Measurements from ENCODE around the gene KIAA1143.

KIAA1143 gene

GRCh38 chr3:44761424-44762169, at the start of gene KIAA1143, which contains the start of gene KIF15:
KIAA1143 (minus strand) TSS chr3:44761619; CDS start chr3:44761602, 17 bp downstream.
KIF15 (plus strand) TSS chr3:44761794; CDS start chr3:44761866, 72 bp downstream.
- peak; percentile 94 to 95 for DNase-seq (ENCODE audit: low read depth in 2 of 2)

DNA sequence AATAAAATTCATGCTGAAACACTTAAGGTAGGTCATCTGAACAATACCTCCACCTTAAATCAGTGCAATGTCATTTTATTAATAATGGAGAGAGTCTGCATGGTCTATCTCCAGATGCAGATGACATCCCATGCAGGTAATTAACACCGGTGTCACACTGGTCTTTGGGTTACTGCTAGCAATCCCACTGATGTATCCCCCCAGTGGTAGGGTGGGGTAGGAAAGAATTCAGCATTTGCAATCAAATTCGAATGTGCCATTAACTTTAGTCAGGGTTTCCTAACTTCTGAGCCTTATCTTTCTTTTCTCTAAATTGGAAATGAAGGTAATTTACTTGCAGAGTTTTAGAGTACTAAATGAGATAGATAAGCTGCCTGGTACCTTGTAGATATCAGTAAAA, 44.5 kb upstream of the KIAA1143 start:
- DNase-seq (ENCODE audit: low read depth in 2 of 2), result no peak

GRCh38 chr3:44803298-44803697, 41.9 kb upstream of the KIAA1143 start:
- no peak for DNase-seq (ENCODE audit: low read depth in 2 of 2)

- DNase-seq (ENCODE audit: low read depth in 2 of 2), result no peak
Measured at GRCh38 chr3:44802011-44802410, 40.6 kb upstream of the KIAA1143 start.

GRCh38 chr3:44795197-44795596, 33.8 kb upstream of the KIAA1143 start:
- DNase-seq (ENCODE audit: low read depth in 2 of 2), result no peak

DNA sequence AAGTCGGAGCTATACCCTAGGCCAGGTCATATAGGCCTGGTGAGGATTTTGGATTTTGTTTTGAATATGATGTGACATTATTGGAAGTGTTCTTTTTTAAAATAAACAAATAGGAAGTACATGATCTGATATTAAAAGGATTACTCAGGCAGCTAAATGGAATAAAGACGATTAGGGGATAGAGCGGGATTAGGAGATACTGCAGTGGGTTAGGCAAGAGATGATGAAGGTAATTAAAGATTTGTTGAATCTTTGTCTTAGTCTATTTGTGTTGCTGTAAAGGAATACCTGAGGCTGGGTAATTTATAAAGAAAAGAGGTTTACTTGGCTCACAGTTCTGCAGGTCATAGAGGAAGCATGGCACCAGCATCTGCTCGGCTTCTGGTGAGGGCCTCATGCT, 21.5 kb upstream of the KIAA1143 start:
- DNase-seq (ENCODE audit: low read depth in 2 of 2), result no peak

- DNase-seq (ENCODE audit: low read depth in 2 of 2), result no peak
Measured at GRCh38 chr3:44772099-44772442, 10.7 kb upstream of the KIAA1143 start.

DNA sequence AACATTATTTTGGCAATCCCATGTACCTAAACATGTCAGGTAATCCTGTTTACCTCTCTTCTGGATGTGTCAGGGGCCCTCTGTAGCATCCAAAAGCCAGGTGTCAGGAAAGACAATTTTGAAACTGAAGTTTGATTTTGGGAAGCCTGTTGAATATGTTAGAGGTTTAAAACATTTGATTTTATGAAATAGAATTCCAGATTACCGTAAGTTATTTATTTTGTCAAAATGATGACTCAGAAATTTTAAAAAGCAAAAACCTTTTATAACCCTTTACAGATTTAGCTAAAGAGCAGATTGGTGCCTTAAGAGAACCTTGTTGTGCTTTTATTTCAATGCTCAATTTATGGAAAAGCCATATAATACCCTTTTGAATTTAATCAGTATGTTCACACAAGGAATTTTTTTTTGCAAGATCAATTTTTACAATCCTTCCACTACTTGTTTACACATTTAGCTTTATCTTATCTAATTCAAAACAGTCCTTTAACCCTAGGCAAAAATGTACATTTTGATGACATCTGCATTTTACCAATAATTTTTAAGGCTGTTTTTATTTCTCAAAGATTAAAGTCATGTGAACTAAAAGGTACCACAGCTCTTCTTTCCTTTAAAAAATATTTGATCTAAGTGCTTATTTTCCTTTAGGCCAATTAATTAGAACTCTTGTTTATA, 10.1 kb upstream of the KIAA1143 start:
- DNase-seq (ENCODE audit: low read depth in 2 of 2), result no peak

GRCh38 chr3:44764248-44764647, 2.8 kb upstream of the KIAA1143 start:
- no peak for DNase-seq (ENCODE audit: low read depth in 2 of 2)

GRCh38 chr3:44762690-44763089, 1.3 kb upstream of the KIAA1143 start:
- no peak for DNase-seq (ENCODE audit: low read depth in 2 of 2)

DNA sequence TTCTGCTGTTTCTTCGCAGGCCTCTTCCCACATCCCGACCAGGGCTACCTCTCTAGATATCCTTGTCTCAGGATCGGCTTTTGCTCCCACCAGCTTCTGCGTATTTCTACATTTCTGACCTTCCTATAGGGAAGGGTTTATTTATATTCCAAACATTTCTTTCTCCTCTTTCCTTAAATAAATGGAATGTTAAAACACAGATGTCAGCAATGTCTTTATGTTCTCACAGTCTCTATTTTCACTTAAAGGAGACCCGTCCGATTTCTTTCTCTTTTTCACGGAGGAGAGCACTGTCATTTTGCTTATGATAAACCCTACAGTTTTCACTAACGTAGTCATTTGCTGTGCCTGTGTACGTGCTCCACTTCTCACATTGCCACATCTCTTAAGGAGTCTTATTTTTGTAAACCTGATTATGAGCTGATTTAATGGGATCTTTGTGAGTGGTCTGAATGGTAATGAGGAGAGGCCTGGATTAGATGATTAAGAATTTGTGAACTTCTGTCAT, 805 bp upstream of the KIAA1143 start:
- DNase-seq (ENCODE audit: low read depth in 2 of 2), result no peak

DNA sequence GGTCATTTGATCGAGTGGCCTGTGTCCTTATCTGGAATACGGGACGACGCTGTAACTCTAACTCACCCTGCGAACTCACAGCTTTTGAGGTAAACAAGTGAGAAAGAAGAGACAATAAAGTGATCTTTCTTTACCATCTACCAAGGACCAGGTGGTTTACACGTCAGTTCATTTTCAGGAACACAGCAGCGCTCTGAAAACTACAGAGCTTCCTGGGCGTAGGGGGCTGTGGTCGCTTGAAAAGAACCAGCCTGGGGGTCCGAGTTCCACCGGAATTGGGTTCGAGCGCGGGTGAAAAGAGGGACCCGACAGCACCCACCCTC, 357 bp downstream of the KIAA1143 start:
- no peak for DNase-seq (ENCODE audit: low read depth in 2 of 2)

DNA sequence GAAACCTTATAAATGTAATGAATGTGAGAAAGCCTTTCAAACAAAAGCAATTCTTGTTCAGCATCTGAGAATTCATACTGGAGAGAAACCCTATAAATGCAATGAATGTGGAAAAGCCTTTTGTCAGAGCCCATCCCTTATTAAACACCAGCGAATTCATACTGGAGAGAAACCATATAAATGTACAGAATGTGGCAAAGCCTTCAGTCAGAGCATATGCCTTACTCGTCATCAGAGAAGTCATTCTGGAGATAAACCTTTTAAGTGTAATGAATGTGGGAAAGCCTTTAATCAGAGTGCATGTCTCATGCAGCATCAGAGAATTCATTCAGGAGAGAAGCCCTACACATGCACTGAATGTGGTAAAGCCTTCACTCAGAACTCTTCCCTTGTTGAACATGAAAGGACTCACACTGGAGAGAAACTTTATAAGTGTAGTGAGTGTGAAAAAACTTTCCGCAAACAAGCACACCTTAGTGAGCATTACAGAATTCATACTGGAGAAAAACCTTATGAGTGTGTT, 26.7 kb downstream of the KIAA1143 start:
- DNase-seq (ENCODE audit: low read depth in 2 of 2), result no peak

DNA sequence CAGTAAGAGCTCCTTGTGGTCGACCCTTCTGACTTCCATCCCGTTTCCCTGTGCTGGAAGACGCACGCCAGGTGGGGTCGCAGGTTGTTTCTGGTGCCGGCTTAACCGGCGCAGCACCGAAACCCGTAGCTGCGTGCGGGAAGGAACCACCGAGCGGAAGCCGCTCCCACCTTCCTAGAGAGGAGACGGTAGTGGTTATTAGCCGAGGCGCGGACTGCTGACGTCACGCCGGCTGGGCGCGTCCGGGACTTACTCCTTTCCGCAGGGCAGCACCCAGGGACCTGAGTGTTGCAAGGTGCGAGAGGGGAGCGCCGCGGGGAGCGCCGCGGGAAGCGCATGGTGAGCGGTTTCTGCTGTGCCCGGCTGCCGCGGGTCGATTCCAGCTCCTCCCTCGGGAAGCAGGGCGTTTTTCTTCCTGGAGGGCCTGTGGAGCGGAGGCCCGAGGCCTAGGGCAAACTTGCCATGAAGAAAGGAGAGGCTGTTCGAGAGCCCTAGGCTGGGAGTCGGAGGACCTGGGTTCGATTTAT, 32.0 kb downstream of the KIAA1143 start, which contains the start of gene ZNF501:
Gene ZNF501, plus strand, starts transcription at position 252 of the 527 bp plus-strand sequence. CDS start 4,787 bp downstream, outside the sequence.
- peak; percentile 70 to 82 for DNase-seq (ENCODE audit: low read depth in 2 of 2)

DNA sequence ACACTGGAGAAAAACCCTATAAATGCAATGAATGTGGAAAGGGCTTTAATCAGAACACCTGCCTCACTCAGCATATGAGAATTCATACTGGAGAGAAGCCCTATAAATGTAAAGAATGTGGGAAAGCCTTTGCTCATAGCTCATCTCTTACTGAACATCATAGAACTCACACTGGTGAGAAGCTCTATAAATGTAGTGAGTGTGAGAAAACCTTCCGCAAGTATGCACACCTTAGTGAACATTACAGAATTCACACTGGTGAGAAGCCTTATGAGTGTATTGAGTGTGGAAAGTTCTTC, 39.4 kb downstream of the KIAA1143 start:
- no peak for DNase-seq (ENCODE audit: low read depth in 2 of 2)

DNA sequence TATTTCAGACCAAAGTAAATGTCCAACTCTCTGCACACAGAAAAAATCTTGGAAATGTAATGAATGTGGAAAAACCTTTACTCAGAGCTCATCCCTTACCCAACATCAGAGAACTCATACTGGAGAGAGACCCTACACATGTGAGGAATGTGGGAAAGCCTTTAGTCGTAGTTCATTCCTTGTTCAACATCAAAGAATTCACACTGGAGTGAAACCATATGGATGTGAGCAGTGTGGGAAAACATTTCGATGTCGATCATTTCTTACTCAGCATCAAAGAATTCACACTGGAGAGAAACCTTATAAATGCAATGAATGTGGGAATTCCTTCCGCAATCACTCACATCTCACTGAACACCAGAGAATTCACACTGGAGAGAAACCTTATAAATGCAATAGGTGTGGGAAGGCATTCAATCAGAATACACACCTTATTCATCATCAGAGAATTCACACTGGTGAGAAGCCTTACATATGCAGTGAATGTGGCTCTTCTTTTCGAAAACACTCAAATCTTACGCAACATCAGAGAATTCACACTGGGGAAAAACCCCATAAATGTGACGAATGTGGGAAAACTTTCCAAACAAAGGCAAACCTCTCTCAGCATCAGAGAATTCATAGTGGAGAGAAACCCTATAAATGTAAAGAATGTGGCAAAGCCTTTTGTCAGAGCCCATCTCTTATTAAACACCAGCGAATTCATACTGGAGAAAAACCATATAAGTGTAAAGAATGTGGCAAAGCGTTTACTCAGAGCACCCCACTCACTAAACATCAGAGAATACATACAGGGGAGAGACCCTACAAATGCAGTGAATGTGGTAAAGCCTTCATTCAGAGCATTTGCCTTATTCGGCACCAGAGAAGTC, 40.0 kb downstream of the KIAA1143 start:
- no peak for DNase-seq (ENCODE audit: low read depth in 2 of 2)

- DNase-seq (ENCODE audit: low read depth in 2 of 2), result peak; percentile 36 to 59
Measured at GRCh38 chr3:44712455-44713075, 48.9 kb downstream of the KIAA1143 start, which contains the start of gene ZNF502. ZNF502 (plus strand) TSS chr3:44712660; CDS start chr3:44720262, 7,602 bp downstream.

All from stimulated activated CD8-positive, alpha-beta memory T cell treated with anti-CD3 and anti-CD28 coated beads, Interleukin-15, amount 100 ng/mL, for 48 hours (primary cell).